SK-N-SH (cell line): ENCODE results near the gene SCARF2. TPM values are rescaled to one million over a fixed set of nuclear protein-coding genes. Genes with fewer than 3 reads are reported as not detected.

ENCODE experiments used
- CTCF ChIA-PET: fragments of 300-600, 350-600 bp; formaldehyde crosslinking; extraction: SDS; loops from one replicate; lab custom pipeline; 2021; lab: Yijun Ruan, JAX
- POLR2A ChIA-PET: fragments of 350-600 bp; sonication (Branson Sonifier 250); formaldehyde crosslinking; extraction: SDS; loops from one replicate; lab custom pipeline; 2020; ENCODE audit warnings: antibody characterized with exemption, inconsistent platforms; lab: Yijun Ruan, JAX
- DNase-seq: peaks from one replicate; pipeline ENCODE4 v3.0.0; 2012
- H2AFZ ChIP-seq: fragments of 200-600 bp; sonication (generic); 2 replicates; pipeline ENCODE4 v1.8.1; 2016; ENCODE audit warnings: antibody characterized with exemption, mild to moderate bottlenecking, low read depth
- H3F3A ChIP-seq: fragments of 200-600 bp; sonication (generic); replicated peaks from 2 replicates; pipeline ENCODE3; 2016; ENCODE audit warnings: antibody characterized with exemption, mild to moderate bottlenecking; ENCODE audit not compliant: insufficient read depth
- H3K27ac ChIP-seq, 2 experiments: fragments of 200-500 bp in 1 of 2; fragments of 200-600 bp in 1 of 2; sonication (Bioruptor generic) in 1 of 2; sonication (generic), shearing (Covaris generic) in 1 of 2; 2 replicates each; pipeline versions ENCODE4 v1.5.1 to v1.6.1; 2014 to 2016; ENCODE audit warnings: low read depth in 2 of 2, inconsistent platforms in 1 of 2, low read length in 1 of 2, mild to moderate bottlenecking in 1 of 2, mixed read lengths in 1 of 2
- H3K27me3 ChIP-seq: fragments of 200-600 bp; sonication (generic), shearing (Covaris generic); 2 replicates; pipeline ENCODE4 v1.6.1; 2016; ENCODE audit warnings: mixed run types; ENCODE audit not compliant: insufficient read depth
- H3K36me3 ChIP-seq, 2 experiments: fragments of 200-500 bp in 1 of 2; fragments of 200-600 bp in 1 of 2; sonication (Bioruptor generic) in 1 of 2; sonication (generic) in 1 of 2; replicated peaks in 1 of 2; 2 replicates each; pipeline versions ENCODE3 to v1.5.1; 2014 to 2016; ENCODE audit warnings: low read length in 1 of 2, mild to moderate bottlenecking in 1 of 2; ENCODE audit not compliant: insufficient read depth in 2 of 2, control insufficient read depth in 1 of 2
- H3K4me1 ChIP-seq, 2 experiments: fragments of 200-500 bp in 1 of 2; fragments of 200-600 bp in 1 of 2; sonication (Bioruptor generic) in 1 of 2; sonication (generic), shearing (Covaris generic) in 1 of 2; 2 replicates each; pipeline versions ENCODE4 v1.5.1 to v1.6.1; 2014 to 2016; ENCODE audit warnings: low read depth in 1 of 2, low read length in 1 of 2, mixed run types in 1 of 2; ENCODE audit not compliant: insufficient read depth in 2 of 2, control insufficient read depth in 1 of 2
- H3K4me2 ChIP-seq: fragments of 200-600 bp; sonication (generic), shearing (Covaris generic); 2 replicates; pipeline ENCODE4 v1.6.1; 2017; ENCODE audit warnings: mixed run types
- H3K4me3 ChIP-seq, 2 experiments: fragments of 200-500 bp in 1 of 2; fragments of 200-600 bp in 1 of 2; sonication (Bioruptor generic) in 1 of 2; sonication (generic), shearing (Covaris generic) in 1 of 2; 2 replicates each; pipeline versions ENCODE4 v1.5.1 to v1.8.1; 2014 to 2016; ENCODE audit warnings: low read depth in 2 of 2, inconsistent platforms in 1 of 2, low read length in 1 of 2, mild to moderate bottlenecking in 1 of 2, mixed read lengths in 1 of 2, moderate library complexity in 1 of 2
- H3K79me2 ChIP-seq: fragments of 200-600 bp; sonication (generic); 2 replicates; pipeline ENCODE4 v1.8.1; 2017; ENCODE audit warnings: mild to moderate bottlenecking; ENCODE audit not compliant: insufficient read depth
- H3K9ac ChIP-seq: fragments of 200-600 bp; sonication (generic); 2 replicates; pipeline ENCODE4 v1.6.1; 2017; ENCODE audit warnings: mixed run types
- H3K9me2 ChIP-seq: fragments of 200-600 bp; sonication (generic); 2 replicates; pipeline ENCODE4 v1.6.1; 2017; ENCODE audit warnings: mixed run types
- H3K9me3 ChIP-seq: fragments of 200-600 bp; sonication (generic); 2 replicates; pipeline ENCODE4 v1.6.1; 2017; ENCODE audit warnings: mixed run types, mild to moderate bottlenecking, moderate library complexity
- H4K20me1 ChIP-seq: fragments of 200-600 bp; sonication (generic); 2 replicates; pipeline ENCODE4 v1.6.1; 2017; ENCODE audit warnings: mild to moderate bottlenecking, mixed run types; ENCODE audit not compliant: insufficient read depth
- CHD2 ChIP-seq: fragments of 150-350 bp; IDR thresholded peaks from 2 replicates; pipeline ENCODE4 v1.6.1; 2018; ENCODE audit warnings: low read length; ENCODE audit not compliant: partially characterized antibody
- ELF1 ChIP-seq: IDR thresholded peaks from 2 replicates; pipeline ENCODE4 v1.4.0; 2012
- FOSL2 ChIP-seq: IDR thresholded peaks from 2 replicates; pipeline ENCODE4 v1.4.0; 2012; ENCODE audit warnings: low read depth, mild to moderate bottlenecking, moderate library complexity, borderline replicate concordance
- FOXM1 ChIP-seq: IDR thresholded peaks from 2 replicates; pipeline ENCODE4 v1.4.0; 2012; ENCODE audit warnings: low read depth, mild to moderate bottlenecking
- GABPA ChIP-seq: IDR thresholded peaks from 2 replicates; pipeline ENCODE4 v1.4.0; 2012; ENCODE audit warnings: low read depth, mild to moderate bottlenecking
- JUND ChIP-seq: IDR thresholded peaks from 2 replicates; pipeline ENCODE4 v1.4.0; 2012
- MAX ChIP-seq: IDR thresholded peaks from 2 replicates; pipeline ENCODE4 v1.4.0; 2012; ENCODE audit warnings: low read depth
- MEF2A ChIP-seq: IDR thresholded peaks from 2 replicates; pipeline ENCODE4 v1.4.0; 2012; ENCODE audit warnings: low read depth, borderline replicate concordance
- NFIC ChIP-seq: IDR thresholded peaks from 2 replicates; pipeline ENCODE4 v1.4.0; 2012; ENCODE audit warnings: borderline replicate concordance
- RFX5 ChIP-seq: IDR thresholded peaks from 2 replicates; pipeline ENCODE4 v1.6.1; 2012; ENCODE audit warnings: mild to moderate bottlenecking, improper control_type of control experiment, low read length
- RXRA ChIP-seq: IDR thresholded peaks from 2 replicates; pipeline ENCODE4 v1.4.0; 2012; ENCODE audit warnings: low read depth, mild to moderate bottlenecking, borderline replicate concordance
- SIN3A ChIP-seq: IDR thresholded peaks from 2 replicates; pipeline ENCODE4 v1.6.1; 2012; ENCODE audit warnings: low read depth, mild to moderate bottlenecking, low read length, moderate library complexity, borderline replicate concordance
- SMC3 ChIP-seq: IDR thresholded peaks from 2 replicates; pipeline ENCODE4 v1.6.1; 2012; ENCODE audit warnings: low read depth, low read length, improper control_type of control experiment
- TAF1 ChIP-seq: IDR thresholded peaks from 2 replicates; pipeline ENCODE4 v1.6.1; 2012; ENCODE audit warnings: low read depth, mild to moderate bottlenecking, low read length, moderate library complexity, borderline replicate concordance
- USF1 ChIP-seq: IDR thresholded peaks from 2 replicates; pipeline ENCODE4 v1.4.0; 2012; ENCODE audit warnings: low read depth, borderline replicate concordance
- WGBS: methylation state at CpG from one replicate; pipeline ENCODE4 v1.1.6; 2017; ENCODE audit warnings: low lambda C conversion rate; 5-methylcytosine and 5-hydroxymethylcytosine counted together
- polyA plus RNA-seq, 3 experiments: library from polyadenylated mRNA; depleted of rRNA; stranded (reverse); fragments of >200 nt; gene quantifications; 2 replicates each; pipeline ENCODE4 v1.2.3, GENCODE V29; 2012

Gene SCARF2
- polyA plus RNA-seq, 1 of the 3 experiments (the other 2 are of a cell fraction): 49.0 TPM

GRCh38 chr22:20386336-20386735, 51.3 kb downstream of the SCARF2 start:
- CTCF ChIA-PET: interaction anchor here (0.6 kb wide), 1 partner anchor 150 kb away, joined by 3 read pairs; no protein-coding TSS in a partner anchor
- Histone ChIP-seq H3K36me3 (no peaks in the 10 kb centered on the region), H3K27me3 (peaks cover 8% of the 10 kb centered on the region; the same call in 1 of the 2 replicates), H4K20me1 (no peaks in the 10 kb centered on the region), H3K9ac (no peak overlapping the region), H3K27ac (no peak overlapping the region), H3K79me2 (no peaks in the 10 kb centered on the region), H3F3A (no peaks in the 10 kb centered on the region), H3K9me3 (no peaks in the 10 kb centered on the region), H3K4me1 (no peaks in the 10 kb centered on the region; a peak in 1 of 4 replicates), H3K4me2 (no peak overlapping the region), H3K4me3 (no peak overlapping the region), H2AFZ (no peak overlapping the region), H3K9me2 (no peaks in the 10 kb centered on the region)
- TF ChIP-seq MEF2A (no peak), TAF1 (no peak), SMC3 (no peak), ELF1 (no peak), CHD2 (no peak), NFIC (no peak), FOSL2 (no peak), SIN3A (no peak)
- POLR2A ChIA-PET: no interaction called here
- no peak for DNase-seq
- WGBS: 64% methylated on average over 2 of the region's 2 CpGs

GRCh38 chr22:20384865-20385264, 52.8 kb downstream of the SCARF2 start:
- Histone ChIP-seq H3K27ac (no peak overlapping the region), H3K9me3 (no peaks in the 10 kb centered on the region), H3K27me3 (peaks cover 11% of the 10 kb centered on the region; the same call in 1 of the 2 replicates), H3K9me2 (no peaks in the 10 kb centered on the region), H3K4me3 (no peak overlapping the region), H3K4me2 (no peak overlapping the region), H2AFZ (no peak overlapping the region), H3K9ac (no peak overlapping the region), H3F3A (no peaks in the 10 kb centered on the region), H3K79me2 (no peaks in the 10 kb centered on the region), H3K36me3 (no peaks in the 10 kb centered on the region), H3K4me1 (no peaks in the 10 kb centered on the region), H4K20me1 (no peaks in the 10 kb centered on the region)
- DNase-seq: no peak
- POLR2A ChIA-PET: no interaction called here
- CTCF ChIA-PET: interaction anchor here (0.7 kb wide), 1 partner anchor 10 kb away, joined by 3 read pairs; no protein-coding TSS in a partner anchor
- WGBS: 65% methylated on average over 6 of the region's 6 CpGs
- TF ChIP-seq MAX (no peak), GABPA (no peak), RFX5 (no peak), FOXM1 (no peak), SMC3 (no peak), CHD2 (no peak), USF1 (no peak), JUND (no peak), RXRA (no peak)
